Measurements from ENCODE around the gene SORCS1.

SORCS1 gene

GRCh38 chr10:106832846-106833245, 331.7 kb downstream of the SORCS1 start:
- H3K9me3 Mint-ChIP-seq, result no peaks in the 10 kb centered on the region
- H3K36me3 Mint-ChIP-seq (ENCODE audit: low read depth), result no peaks in the 10 kb centered on the region
- no peak overlapping the region for H3K27ac Mint-ChIP-seq
- no peaks in the 10 kb centered on the region for H3K27me3 Mint-ChIP-seq
- H3K4me3 Mint-ChIP-seq, result no peak overlapping the region
- H3K4me1 Mint-ChIP-seq (ENCODE audit: low read depth), result peaks cover 11% of the 10 kb centered on the region

GRCh38 chr10:106830471-106830870, 334.0 kb downstream of the SORCS1 start:
- no peaks in the 10 kb centered on the region for H3K4me1 Mint-ChIP-seq (ENCODE audit: low read depth)
- H3K27ac Mint-ChIP-seq, result no peak overlapping the region
- no peaks in the 10 kb centered on the region for H3K9me3 Mint-ChIP-seq
- H3K27me3 Mint-ChIP-seq, result no peaks in the 10 kb centered on the region
- no peak overlapping the region for H3K4me3 Mint-ChIP-seq
- H3K36me3 Mint-ChIP-seq (ENCODE audit: low read depth), result no peaks in the 10 kb centered on the region

GRCh38 chr10:106830006-106830405, 334.5 kb downstream of the SORCS1 start:
- Mint-ChIP-seq H3K27ac (no peak overlapping the region), H3K4me1 (ENCODE audit: low read depth) (no peaks in the 10 kb centered on the region)

GRCh38 chr10:106826716-106827115, 337.8 kb downstream of the SORCS1 start:
- Mint-ChIP-seq H3K27me3 (no peaks in the 10 kb centered on the region), H3K27ac (no peak overlapping the region), H3K36me3 (ENCODE audit: low read depth) (no peaks in the 10 kb centered on the region), H3K4me3 (no peak overlapping the region), H3K9me3 (no peaks in the 10 kb centered on the region), H3K4me1 (ENCODE audit: low read depth) (no peaks in the 10 kb centered on the region)

More at GRCh38 chr10:106830006-106830405, 334.5 kb downstream of the SORCS1 start:
- no peaks in the 10 kb centered on the region for H3K27me3 Mint-ChIP-seq
- H3K4me3 Mint-ChIP-seq, result no peak overlapping the region
- no peaks in the 10 kb centered on the region for H3K36me3 Mint-ChIP-seq (ENCODE audit: low read depth)
- H3K9me3 Mint-ChIP-seq, result no peaks in the 10 kb centered on the region

GRCh38 chr10:106825576-106826364, 338.7 kb downstream of the SORCS1 start:
- Mint-ChIP-seq H3K36me3 (ENCODE audit: low read depth) (no peaks in the 10 kb centered on the region), H3K27me3 (no peaks in the 10 kb centered on the region), H3K9me3 (no peaks in the 10 kb centered on the region), H3K4me1 (ENCODE audit: low read depth) (no peaks in the 10 kb centered on the region), H3K4me3 (no peak overlapping the region), H3K27ac (no peak overlapping the region)

GRCh38 chr10:106820579-106820978, 343.9 kb downstream of the SORCS1 start:
- Mint-ChIP-seq H3K36me3 (ENCODE audit: low read depth) (no peaks in the 10 kb centered on the region), H3K27ac (no peak overlapping the region), H3K4me3 (no peak overlapping the region), H3K4me1 (ENCODE audit: low read depth) (peaks cover 3% of the 10 kb centered on the region), H3K27me3 (no peaks in the 10 kb centered on the region), H3K9me3 (no peaks in the 10 kb centered on the region)

- Mint-ChIP-seq H3K4me1 (ENCODE audit: low read depth) (peaks cover 6% of the 10 kb centered on the region), H3K9me3 (no peaks in the 10 kb centered on the region), H3K27ac (no peak overlapping the region), H3K27me3 (no peaks in the 10 kb centered on the region), H3K36me3 (ENCODE audit: low read depth) (no peaks in the 10 kb centered on the region), H3K4me3 (no peak overlapping the region)
Measured at GRCh38 chr10:106819490-106819889, 345.0 kb downstream of the SORCS1 start.

GRCh38 chr10:106816318-106817085, 348.0 kb downstream of the SORCS1 start:
- peaks cover 6% of the 10 kb centered on the region for H3K4me1 Mint-ChIP-seq (ENCODE audit: low read depth)
- no peaks in the 10 kb centered on the region for H3K36me3 Mint-ChIP-seq (ENCODE audit: low read depth)
- no peak overlapping the region for H3K4me3 Mint-ChIP-seq

GRCh38 chr10:106815427-106816043, 349.0 kb downstream of the SORCS1 start:
- H3K4me3 Mint-ChIP-seq, result no peak overlapping the region
- peaks cover 6% of the 10 kb centered on the region for H3K4me1 Mint-ChIP-seq (ENCODE audit: low read depth)
- H3K27me3 Mint-ChIP-seq, result no peaks in the 10 kb centered on the region
- no peaks in the 10 kb centered on the region for H3K9me3 Mint-ChIP-seq
- no peak overlapping the region for H3K27ac Mint-ChIP-seq
- no peaks in the 10 kb centered on the region for H3K36me3 Mint-ChIP-seq (ENCODE audit: low read depth)

More at GRCh38 chr10:106816318-106817085, 348.0 kb downstream of the SORCS1 start:
- Mint-ChIP-seq H3K27ac (no peak overlapping the region), H3K9me3 (no peaks in the 10 kb centered on the region), H3K27me3 (no peaks in the 10 kb centered on the region)

- H3K4me1 Mint-ChIP-seq (ENCODE audit: low read depth), result no peaks in the 10 kb centered on the region
- H3K27me3 Mint-ChIP-seq, result no peaks in the 10 kb centered on the region
- peaks cover 9% of the 10 kb centered on the region for H3K9me3 Mint-ChIP-seq
- H3K4me3 Mint-ChIP-seq, result no peak overlapping the region
- H3K27ac Mint-ChIP-seq, result no peak overlapping the region
- H3K36me3 Mint-ChIP-seq (ENCODE audit: low read depth), result no peaks in the 10 kb centered on the region
Measured at GRCh38 chr10:106804992-106805582, 359.4 kb downstream of the SORCS1 start.

GRCh38 chr10:106802949-106803348, 361.6 kb downstream of the SORCS1 start:
- no peak overlapping the region for H3K27ac Mint-ChIP-seq
- peaks cover 9% of the 10 kb centered on the region for H3K9me3 Mint-ChIP-seq
- H3K4me1 Mint-ChIP-seq (ENCODE audit: low read depth), result no peaks in the 10 kb centered on the region
- H3K36me3 Mint-ChIP-seq (ENCODE audit: low read depth), result no peaks in the 10 kb centered on the region
- H3K27me3 Mint-ChIP-seq, result no peaks in the 10 kb centered on the region
- H3K4me3 Mint-ChIP-seq, result no peak overlapping the region

GRCh38 chr10:106799776-106800175, 364.7 kb downstream of the SORCS1 start:
- no peaks in the 10 kb centered on the region for H3K4me1 Mint-ChIP-seq (ENCODE audit: low read depth)
- no peak overlapping the region for H3K27ac Mint-ChIP-seq
- H3K36me3 Mint-ChIP-seq (ENCODE audit: low read depth), result no peaks in the 10 kb centered on the region
- H3K4me3 Mint-ChIP-seq, result no peak overlapping the region
- H3K27me3 Mint-ChIP-seq, result no peaks in the 10 kb centered on the region
- H3K9me3 Mint-ChIP-seq, result peaks cover 9% of the 10 kb centered on the region

GRCh38 chr10:106795619-106796018, 368.9 kb downstream of the SORCS1 start:
- Mint-ChIP-seq H3K4me1 (ENCODE audit: low read depth) (no peaks in the 10 kb centered on the region), H3K36me3 (ENCODE audit: low read depth) (no peaks in the 10 kb centered on the region), H3K27me3 (no peaks in the 10 kb centered on the region), H3K4me3 (no peak overlapping the region), H3K9me3 (no peaks in the 10 kb centered on the region), H3K27ac (no peak overlapping the region)

- no peak overlapping the region for H3K4me3 Mint-ChIP-seq
- no peaks in the 10 kb centered on the region for H3K27me3 Mint-ChIP-seq
- H3K4me1 Mint-ChIP-seq (ENCODE audit: low read depth), result no peaks in the 10 kb centered on the region
- H3K27ac Mint-ChIP-seq, result no peak overlapping the region
- no peaks in the 10 kb centered on the region for H3K9me3 Mint-ChIP-seq
- H3K36me3 Mint-ChIP-seq (ENCODE audit: low read depth), result no peaks in the 10 kb centered on the region
Measured at GRCh38 chr10:106793617-106794016, 370.9 kb downstream of the SORCS1 start.

- Mint-ChIP-seq H3K9me3 (no peaks in the 10 kb centered on the region), H3K4me3 (no peak overlapping the region), H3K27ac (no peak overlapping the region), H3K27me3 (no peaks in the 10 kb centered on the region), H3K36me3 (ENCODE audit: low read depth) (no peaks in the 10 kb centered on the region), H3K4me1 (ENCODE audit: low read depth) (no peaks in the 10 kb centered on the region)
Measured at GRCh38 chr10:106789623-106790022, 374.9 kb downstream of the SORCS1 start.
